GM23338 (cell line): ENCODE results near the gene UST.

ENCODE experiments used
- CREB1 ChIP-seq: fragments of 250-450 bp; sonication (Bioruptor Pico); IDR thresholded peaks from 2 replicates; pipeline ENCODE4 v1.5.0; 2020; ENCODE audit warnings: low read depth, mild to moderate bottlenecking, moderate library complexity
- CTCF ChIP-seq, 2 experiments: fragments of 200-600 bp in 1 of 2; sonication (generic) in 1 of 2; conservative IDR thresholded peaks; 2 replicates each; pipeline versions ENCODE4 v1.5.1 to v1.6.1; 2016 to 2017; ENCODE audit warnings: antibody characterized with exemption in 2 of 2, low read depth in 2 of 2, mild to moderate bottlenecking in 2 of 2, moderate library complexity in 1 of 2
- ETS1 ChIP-seq: IDR thresholded peaks from 2 replicates; pipeline ENCODE4 v1.6.1; 2016; ENCODE audit warnings: antibody characterized with exemption
- EZH2 ChIP-seq: fragments of 200-600 bp; sonication (generic); IDR thresholded peaks from one replicate; pipeline ENCODE4 v1.8.0; 2017; ENCODE audit warnings: antibody characterized with exemption, mild to moderate bottlenecking, low read depth; ENCODE audit not compliant: unreplicated experiment
- EZH2phosphoT487 ChIP-seq: fragments of 200-600 bp; sonication (generic); IDR thresholded peaks from one replicate; pipeline ENCODE4 v1.8.1; 2018; ENCODE audit warnings: antibody characterized with exemption; ENCODE audit not compliant: unreplicated experiment
- NANOG ChIP-seq: IDR thresholded peaks from 2 replicates; pipeline ENCODE4 v1.6.1; 2016; ENCODE audit warnings: antibody characterized with exemption, borderline replicate concordance
- POLR2AphosphoS5 ChIP-seq: IDR thresholded peaks from 2 replicates; pipeline ENCODE4 v1.6.1; 2016; ENCODE audit warnings: antibody characterized with exemption, low read depth
- REST ChIP-seq: IDR thresholded peaks from one replicate; pipeline ENCODE4 v1.6.1; 2018; ENCODE audit warnings: antibody characterized with exemption; ENCODE audit not compliant: unreplicated experiment
- ZNF462 ChIP-seq: fragments of 250-450 bp; sonication (Bioruptor Pico); IDR thresholded peaks from 2 replicates; pipeline ENCODE4 v1.5.0; 2020; ENCODE audit warnings: mild to moderate bottlenecking, moderate library complexity

GRCh38 chr6:148905901-148906300 lies 159.1 kb downstream of the UST start:
- TF ChIP-seq CTCF (conservative IDR thresholded peaks at IDR 0.05; ENCODE audit: low read depth in 2 of 2) (no peak), EZH2 (no peak), POLR2AphosphoS5 (no peak), EZH2phosphoT487 (no peak), CREB1 (CRISPR knock-in tag) (no peak), REST (no peak), NANOG (no peak), ETS1 (no peak), ZNF462 (CRISPR knock-in tag) (no peak)
